H9 (cell line): ENCODE measurements around the gene PRPH2. TPM values are rescaled to one million over a fixed set of nuclear protein-coding genes. Genes with fewer than 3 reads are reported as not detected.
A peak's percentile ranks its signal among the peaks of the same experiment; 100 is the strongest.

Experiments
- DNase-seq: peaks from one replicate; pipeline ENCODE4 v3.0.0-alpha.2; 2017
- H2AFZ ChIP-seq: one replicate; pipeline ENCODE4 v1.6.1; 2013; ENCODE audit warnings: mild to moderate bottlenecking, low read length, control low read depth, moderate library complexity
- H2AK5ac ChIP-seq: 2 replicates; pipeline ENCODE4 v1.6.1; 2013; ENCODE audit warnings: low read length, control low read depth, mixed read lengths; ENCODE audit not compliant: insufficient read length
- H2BK120ac ChIP-seq: one replicate; pipeline ENCODE4 v1.6.1; 2013; ENCODE audit warnings: low read depth, mild to moderate bottlenecking, low read length, control low read depth, inconsistent platforms; ENCODE audit not compliant: poor library complexity, severe bottlenecking
- H2BK12ac ChIP-seq: 2 replicates; pipeline ENCODE4 v1.6.1; 2013; ENCODE audit warnings: low read length, control low read depth, mixed read lengths, low read depth; ENCODE audit not compliant: insufficient read length
- H2BK15ac ChIP-seq: 2 replicates; pipeline ENCODE4 v1.6.1; 2013; ENCODE audit warnings: low read depth, low read length, control low read depth
- H2BK20ac ChIP-seq: one replicate; pipeline ENCODE4 v1.6.1; 2013; ENCODE audit warnings: low read depth, mild to moderate bottlenecking, low read length, control low read depth, inconsistent platforms; ENCODE audit not compliant: poor library complexity, severe bottlenecking
- H2BK5ac ChIP-seq: 2 replicates; pipeline ENCODE4 v1.6.1; 2013; ENCODE audit warnings: low read length, control low read depth, mixed read lengths; ENCODE audit not compliant: insufficient read length
- H3K14ac ChIP-seq: 2 replicates; pipeline ENCODE4 v1.6.1; 2013; ENCODE audit warnings: low read length, control low read depth; ENCODE audit not compliant: insufficient read depth
- H3K18ac ChIP-seq: 2 replicates; pipeline ENCODE4 v1.6.1; 2013; ENCODE audit warnings: low read depth, mild to moderate bottlenecking, mixed read lengths, low read length, control low read depth; ENCODE audit not compliant: insufficient read length
- H3K23ac ChIP-seq: 2 replicates; pipeline ENCODE4 v1.6.1; 2013; ENCODE audit warnings: low read length, control low read depth, mixed read lengths, low read depth; ENCODE audit not compliant: insufficient read length
- H3K23me2 ChIP-seq: 2 replicates; pipeline ENCODE4 v1.6.1; 2013; ENCODE audit warnings: low read depth, mild to moderate bottlenecking, mixed read lengths, low read length, control low read depth; ENCODE audit not compliant: insufficient read length, poor library complexity, severe bottlenecking
- H3K27ac ChIP-seq: 2 replicates; pipeline ENCODE4 v1.5.1; 2013; ENCODE audit warnings: low read length, control low read depth, mixed read lengths, low read depth; ENCODE audit not compliant: insufficient read length
- H3K27me3 ChIP-seq: 2 replicates; pipeline ENCODE4 v1.6.1; 2013; ENCODE audit warnings: low read length, control low read depth, inconsistent platforms; ENCODE audit not compliant: insufficient read depth
- H3K4ac ChIP-seq: 2 replicates; pipeline ENCODE4 v1.6.1; 2013; ENCODE audit warnings: low read depth, mild to moderate bottlenecking, control low read depth, inconsistent platforms, low read length, moderate library complexity
- H3K4me1 ChIP-seq: 2 replicates; pipeline ENCODE4 v1.6.1; 2013; ENCODE audit warnings: low read length, control low read depth, inconsistent platforms; ENCODE audit not compliant: insufficient read depth
- H3K4me2 ChIP-seq: 2 replicates; pipeline ENCODE4 v1.6.1; 2013; ENCODE audit warnings: low read length, control low read depth, mixed read lengths; ENCODE audit not compliant: insufficient read length, insufficient read depth
- H3K56ac ChIP-seq: 2 replicates; pipeline ENCODE4 v1.6.1; 2013; ENCODE audit warnings: low read depth, mild to moderate bottlenecking, mixed read lengths, low read length, control low read depth; ENCODE audit not compliant: insufficient read length
- H3K79me1 ChIP-seq: 2 replicates; pipeline ENCODE4 v1.6.1; 2013; ENCODE audit warnings: low read depth, mild to moderate bottlenecking, moderate library complexity, low read length, control low read depth, inconsistent platforms; ENCODE audit not compliant: insufficient read depth, poor library complexity, severe bottlenecking
- H3K79me2 ChIP-seq: 2 replicates; pipeline ENCODE4 v1.6.1; 2013; ENCODE audit warnings: low read length, control low read depth, inconsistent platforms; ENCODE audit not compliant: insufficient read depth
- H3K9ac ChIP-seq: 2 replicates; pipeline ENCODE4 v1.6.1; 2013; ENCODE audit warnings: low read length, control low read depth, mixed read lengths; ENCODE audit not compliant: insufficient read length; ENCODE audit errors: extremely low read depth
- H3K9me3 ChIP-seq: one replicate; pipeline ENCODE4 v1.6.1; 2013; ENCODE audit warnings: low read depth, low read length, inconsistent platforms; ENCODE audit not compliant: control insufficient read depth
- H3T11ph ChIP-seq: one replicate; pipeline ENCODE4 v1.6.1; 2013; ENCODE audit warnings: mild to moderate bottlenecking, low read length, control low read depth, inconsistent platforms
- H4K20me1 ChIP-seq: one replicate; pipeline ENCODE4 v1.6.1; 2013; ENCODE audit not compliant: control insufficient read depth, insufficient read length, insufficient read depth
- H4K5ac ChIP-seq: 2 replicates; pipeline ENCODE4 v1.6.1; 2013; ENCODE audit warnings: low read depth, mild to moderate bottlenecking, mixed read lengths, low read length, control low read depth; ENCODE audit not compliant: insufficient read length
- H4K8ac ChIP-seq: replicated peaks from 2 replicates; pipeline ENCODE4 v1.6.1; 2013; ENCODE audit warnings: low read length, control low read depth, mixed read lengths, low read depth; ENCODE audit not compliant: insufficient read length
- H4K91ac ChIP-seq: 2 replicates; pipeline ENCODE4 v1.6.1; 2013; ENCODE audit warnings: low read depth, mild to moderate bottlenecking, moderate library complexity, mixed read lengths, low read length, control low read depth; ENCODE audit not compliant: insufficient read length
- H3K27ac Mint-ChIP-seq, 3 experiments: 2 replicates in 2 of 3; 3 replicates in 1 of 3; pipeline ENCODE4 v1.8.0; 2020 to 2021; ENCODE audit warnings: mixed read lengths in 3 of 3, mild to moderate bottlenecking in 1 of 3, moderate library complexity in 1 of 3
- H3K27me3 Mint-ChIP-seq: 2 replicates; pipeline ENCODE4 v1.8.0; 2021; ENCODE audit warnings: low read depth, mild to moderate bottlenecking, moderate library complexity, mixed read lengths
- H3K36me3 Mint-ChIP-seq, 3 experiments: 2 replicates in 2 of 3; 3 replicates in 1 of 3; pipeline ENCODE4 v1.8.0; 2020 to 2021; ENCODE audit warnings: low read depth in 3 of 3, mixed read lengths in 3 of 3; ENCODE audit not compliant: insufficient read depth in 1 of 3
- H3K4me1 Mint-ChIP-seq, 2 experiments: 2 replicates each; pipeline ENCODE4 v1.8.0; 2020; ENCODE audit warnings: mixed read lengths in 2 of 2
- H3K4me3 Mint-ChIP-seq, 2 experiments: 2 replicates in 1 of 2; 3 replicates in 1 of 2; pipeline ENCODE4 v1.8.0; 2020 to 2021; ENCODE audit warnings: mild to moderate bottlenecking in 2 of 2, mixed read lengths in 2 of 2, moderate library complexity in 1 of 2
- H3K9me3 Mint-ChIP-seq, 2 experiments: 2 replicates in 1 of 2; 3 replicates in 1 of 2; pipeline ENCODE4 v1.8.0; 2020; ENCODE audit warnings: mild to moderate bottlenecking in 2 of 2, mixed read lengths in 2 of 2, moderate library complexity in 1 of 2
- CTCF ChIP-seq: fragments of 200-600 bp; sonication (generic); conservative IDR thresholded peaks from 3 replicates; pipeline ENCODE4 v1.8.0; 2021; ENCODE audit warnings: antibody characterized with exemption, mild to moderate bottlenecking
- WGBS: extraction: QIAGEN DNeasy Blood & Tissue Kit; methylation state at CpG from one replicate; pipeline ENCODE4 v1.1.7; 2013; ENCODE audit warnings: missing lambda C conversion rate, low lambda C conversion rate, mixed read lengths; ENCODE audit not compliant: insufficient read length; ENCODE audit errors: extremely low coverage; 5-methylcytosine and 5-hydroxymethylcytosine counted together
- total RNA-seq: library from RNA; stranded (reverse); gene quantifications from 2 replicates; pipeline ENCODE4 v1.2.1, GENCODE V29; 2021

The PRPH2 gene
- total RNA-seq, 1 experiment from 2014 or later: 0.31 TPM

- H2AK5ac ChIP-seq: no peak overlapping the region
- DNase-seq: peak; percentile 37
- no peaks in the 10 kb centered on the region for H4K20me1 ChIP-seq
- no peak overlapping the region for H3K9ac ChIP-seq
- no peaks in the 10 kb centered on the region for H3K27me3 ChIP-seq
- no peaks in the 10 kb centered on the region for H3K27me3 Mint-ChIP-seq
- H2AFZ ChIP-seq: no peak overlapping the region
- no peaks in the 10 kb centered on the region for H3K23me2 ChIP-seq
- H2BK20ac ChIP-seq: no peak overlapping the region
- H4K5ac ChIP-seq: no peak overlapping the region
- no peak overlapping the region for H3K4me2 ChIP-seq
- no peak overlapping the region for H4K8ac ChIP-seq
- H4K91ac ChIP-seq: no peak overlapping the region
- H3K14ac ChIP-seq: no peak overlapping the region; the same call in 1 of the 2 replicates
- H2BK120ac ChIP-seq: no peak overlapping the region
- no peak overlapping the region for H3K4me3 Mint-ChIP-seq
- H3T11ph ChIP-seq: no peak overlapping the region
- H3K79me2 ChIP-seq: no peaks in the 10 kb centered on the region
- H3K4ac ChIP-seq: no peak overlapping the region
- peak; percentile 35; the same call in 1 of the 3 replicates for TF ChIP-seq CTCF
- no peaks in the 10 kb centered on the region for H3K9me3 ChIP-seq
- no peak overlapping the region for H3K27ac ChIP-seq
- peak overlapping the region in 1 of 3 experiments; percentile 82; a peak in 3 of 7 replicates for H3K27ac Mint-ChIP-seq
- no peak overlapping the region for H3K18ac ChIP-seq
- no peaks in the 10 kb centered on the region; a peak in 1 of 4 replicates for H3K4me1 Mint-ChIP-seq
- WGBS: no CpG with 5 or more reads among the region's 13 CpGs
- H3K9me3 Mint-ChIP-seq: no peaks in the 10 kb centered on the region
- no peak overlapping the region for H3K56ac ChIP-seq
- H3K23ac ChIP-seq: no peak overlapping the region
- peaks cover 0 to 7% (median 2%) of the 10 kb centered on the region in 3 experiments; a peak in 5 of 7 replicates for H3K36me3 Mint-ChIP-seq
- no peaks in the 10 kb centered on the region for H3K4me1 ChIP-seq
- no peaks in the 10 kb centered on the region for H3K79me1 ChIP-seq
- H2BK12ac ChIP-seq: no peak overlapping the region
- H2BK5ac ChIP-seq: no peak overlapping the region
- H2BK15ac ChIP-seq: no peak overlapping the region
Measured at GRCh38 chr6:42698217-42698616, 24.2 kb downstream of the PRPH2 start.
